Right atrium auricular region (tissue), 2 donors: ENCODE measurements around the gene WWOX. TPM values are rescaled to one million over a fixed set of nuclear protein-coding genes. Genes with fewer than 3 reads are reported as not detected.

ENCODE experiments used
- DNase-seq: peaks from one replicate; pipeline ENCODE4 v3.0.0-alpha.2; 2019; ENCODE audit warnings: low spot score
- H3K27ac ChIP-seq, 2 donors: fragments of 200-600 bp; sonication (generic); 1 replicate in 1 of 2; 2 replicates in 1 of 2; pipeline ENCODE4 v1.5.1; 2016 to 2019
- H3K27me3 ChIP-seq, 2 donors: fragments of 200-600 bp; sonication (generic); one replicate each; pipeline versions ENCODE4 v1.5.1 to v1.6.0; 2017 to 2019
- H3K36me3 ChIP-seq: fragments of 200-600 bp; sonication (generic); one replicate; pipeline ENCODE4 v1.5.1; 2016
- H3K4me1 ChIP-seq, 2 donors: fragments of 200-600 bp; sonication (generic); one replicate each; pipeline versions ENCODE4 v1.5.1 to v1.6.0; 2017 to 2019
- H3K4me3 ChIP-seq, 2 donors: fragments of 200-600 bp; sonication (generic); 1 replicate in 1 of 2; 2 replicates in 1 of 2; pipeline ENCODE4 v1.5.1; 2017 to 2019; ENCODE audit warnings: mild to moderate bottlenecking in 1 of 2, moderate library complexity in 1 of 2
- H3K9me3 ChIP-seq, 2 donors: fragments of 200-600 bp; sonication (generic); one replicate each; pipeline ENCODE4 v1.5.1; 2019
- CTCF ChIP-seq, 2 donors: fragments of 200-600 bp; sonication (generic); IDR thresholded peaks; one replicate each; pipeline ENCODE4 v1.5.1; 2019; ENCODE audit warnings: antibody characterized with exemption in 2 of 2
- total RNA-seq, 2 donors: library from RNA; depleted of rRNA; stranded (reverse); fragments of >200 nt; gene quantifications; one replicate each; pipeline ENCODE4 v1.1.0, GENCODE V29; 2016

The WWOX gene
- total RNA-seq, 2 donors from 2014 or later, result 14.8 to 20.8 TPM

- DNase-seq, result no peak
- TF ChIP-seq CTCF (IDR thresholded peaks at IDR 0.05), result no peak
- H3K4me1 ChIP-seq, result no peaks in the 10 kb centered on the region
- H3K9me3 ChIP-seq, result no peaks in the 10 kb centered on the region
- peaks cover 5% of the 10 kb centered on the region for H3K36me3 ChIP-seq
- H3K27ac ChIP-seq, result no peak overlapping the region
- H3K4me3 ChIP-seq, result no peak overlapping the region
- no peaks in the 10 kb centered on the region for H3K27me3 ChIP-seq
These were observed 335.8 kb downstream of the WWOX start for GRCh38 chr16:78435260-78435659.

- TF ChIP-seq CTCF (IDR thresholded peaks at IDR 0.05), result no peak
These were observed 336.6 kb downstream of the WWOX start for GRCh38 chr16:78436023-78436422.

GRCh38 chr16:78436846-78437245 lies 337.4 kb downstream of the WWOX start:
- no peak for TF ChIP-seq CTCF (IDR thresholded peaks at IDR 0.05)
- no peaks in the 10 kb centered on the region for H3K27me3 ChIP-seq
- H3K27ac ChIP-seq, result no peak overlapping the region
- H3K9me3 ChIP-seq, result no peaks in the 10 kb centered on the region
- DNase-seq, result no peak
- no peaks in the 10 kb centered on the region for H3K4me1 ChIP-seq
- peaks cover 5% of the 10 kb centered on the region for H3K36me3 ChIP-seq
- H3K4me3 ChIP-seq, result no peak overlapping the region

More at GRCh38 chr16:78436023-78436422, 336.6 kb downstream of the WWOX start:
- H3K4me1 ChIP-seq, result no peaks in the 10 kb centered on the region
- no peak for DNase-seq
- H3K4me3 ChIP-seq, result no peak overlapping the region
- H3K27me3 ChIP-seq, result no peaks in the 10 kb centered on the region
- no peaks in the 10 kb centered on the region for H3K9me3 ChIP-seq
- no peak overlapping the region for H3K27ac ChIP-seq
- peaks cover 5% of the 10 kb centered on the region for H3K36me3 ChIP-seq

- TF ChIP-seq CTCF (IDR thresholded peaks at IDR 0.05), result peak; percentile 88 to 91
- H3K27ac ChIP-seq, result no peak overlapping the region
- no peaks in the 10 kb centered on the region for H3K27me3 ChIP-seq
- H3K4me3 ChIP-seq, result no peak overlapping the region
- DNase-seq, result no peak
- no peaks in the 10 kb centered on the region for H3K4me1 ChIP-seq
- peaks cover 3% of the 10 kb centered on the region for H3K36me3 ChIP-seq
- H3K9me3 ChIP-seq, result no peaks in the 10 kb centered on the region
These were observed 338.0 kb downstream of the WWOX start for GRCh38 chr16:78437352-78437968.

- no peak for DNase-seq
- H3K4me3 ChIP-seq, result no peak overlapping the region
These were observed 338.8 kb downstream of the WWOX start for GRCh38 chr16:78438219-78438618.

More at GRCh38 chr16:78438219-78438618, 338.8 kb downstream of the WWOX start:
- TF ChIP-seq CTCF (IDR thresholded peaks at IDR 0.05), result no peak
- Histone ChIP-seq H3K4me1 (no peaks in the 10 kb centered on the region), H3K27me3 (no peaks in the 10 kb centered on the region), H3K36me3 (no peaks in the 10 kb centered on the region), H3K27ac (no peak overlapping the region), H3K9me3 (no peaks in the 10 kb centered on the region)
